SK-N-SH (cell line): Measurements from ENCODE around the gene AMIGO1. TPM values are rescaled to one million over a fixed set of nuclear protein-coding genes. Genes with fewer than 3 reads are reported as not detected.

Source experiments
- CTCF ChIA-PET: fragments of 300-600, 350-600 bp; formaldehyde crosslinking; extraction: SDS; loops from one replicate; lab custom pipeline; 2021; lab: Yijun Ruan, JAX
- POLR2A ChIA-PET: fragments of 350-600 bp; sonication (Branson Sonifier 250); formaldehyde crosslinking; extraction: SDS; loops from one replicate; lab custom pipeline; 2020; ENCODE audit warnings: antibody characterized with exemption, inconsistent platforms; lab: Yijun Ruan, JAX
- DNase-seq: peaks from one replicate; pipeline ENCODE4 v3.0.0; 2012
- H2AFZ ChIP-seq: fragments of 200-600 bp; sonication (generic); 2 replicates; pipeline ENCODE4 v1.8.1; 2016; ENCODE audit warnings: antibody characterized with exemption, mild to moderate bottlenecking, low read depth
- H3F3A ChIP-seq: fragments of 200-600 bp; sonication (generic); replicated peaks from 2 replicates; pipeline ENCODE3; 2016; ENCODE audit warnings: antibody characterized with exemption, mild to moderate bottlenecking; ENCODE audit not compliant: insufficient read depth
- H3K27ac ChIP-seq, 2 experiments: fragments of 200-500 bp in 1 of 2; fragments of 200-600 bp in 1 of 2; sonication (Bioruptor generic) in 1 of 2; sonication (generic), shearing (Covaris generic) in 1 of 2; 2 replicates each; pipeline versions ENCODE4 v1.5.1 to v1.6.1; 2014 to 2016; ENCODE audit warnings: low read depth in 2 of 2, inconsistent platforms in 1 of 2, low read length in 1 of 2, mild to moderate bottlenecking in 1 of 2, mixed read lengths in 1 of 2
- H3K27me3 ChIP-seq: fragments of 200-600 bp; sonication (generic), shearing (Covaris generic); 2 replicates; pipeline ENCODE4 v1.6.1; 2016; ENCODE audit warnings: mixed run types; ENCODE audit not compliant: insufficient read depth
- H3K36me3 ChIP-seq, 2 experiments: fragments of 200-500 bp in 1 of 2; fragments of 200-600 bp in 1 of 2; sonication (Bioruptor generic) in 1 of 2; sonication (generic) in 1 of 2; replicated peaks in 1 of 2; 2 replicates each; pipeline versions ENCODE3 to v1.5.1; 2014 to 2016; ENCODE audit warnings: low read length in 1 of 2, mild to moderate bottlenecking in 1 of 2; ENCODE audit not compliant: insufficient read depth in 2 of 2, control insufficient read depth in 1 of 2
- H3K4me1 ChIP-seq, 2 experiments: fragments of 200-500 bp in 1 of 2; fragments of 200-600 bp in 1 of 2; sonication (Bioruptor generic) in 1 of 2; sonication (generic), shearing (Covaris generic) in 1 of 2; 2 replicates each; pipeline versions ENCODE4 v1.5.1 to v1.6.1; 2014 to 2016; ENCODE audit warnings: low read depth in 1 of 2, low read length in 1 of 2, mixed run types in 1 of 2; ENCODE audit not compliant: insufficient read depth in 2 of 2, control insufficient read depth in 1 of 2
- H3K4me2 ChIP-seq: fragments of 200-600 bp; sonication (generic), shearing (Covaris generic); 2 replicates; pipeline ENCODE4 v1.6.1; 2017; ENCODE audit warnings: mixed run types
- H3K4me3 ChIP-seq, 2 experiments: fragments of 200-500 bp in 1 of 2; fragments of 200-600 bp in 1 of 2; sonication (Bioruptor generic) in 1 of 2; sonication (generic), shearing (Covaris generic) in 1 of 2; 2 replicates each; pipeline versions ENCODE4 v1.5.1 to v1.8.1; 2014 to 2016; ENCODE audit warnings: low read depth in 2 of 2, inconsistent platforms in 1 of 2, low read length in 1 of 2, mild to moderate bottlenecking in 1 of 2, mixed read lengths in 1 of 2, moderate library complexity in 1 of 2
- H3K79me2 ChIP-seq: fragments of 200-600 bp; sonication (generic); 2 replicates; pipeline ENCODE4 v1.8.1; 2017; ENCODE audit warnings: mild to moderate bottlenecking; ENCODE audit not compliant: insufficient read depth
- H3K9ac ChIP-seq: fragments of 200-600 bp; sonication (generic); 2 replicates; pipeline ENCODE4 v1.6.1; 2017; ENCODE audit warnings: mixed run types
- H3K9me2 ChIP-seq: fragments of 200-600 bp; sonication (generic); 2 replicates; pipeline ENCODE4 v1.6.1; 2017; ENCODE audit warnings: mixed run types
- H3K9me3 ChIP-seq: fragments of 200-600 bp; sonication (generic); 2 replicates; pipeline ENCODE4 v1.6.1; 2017; ENCODE audit warnings: mixed run types, mild to moderate bottlenecking, moderate library complexity
- H4K20me1 ChIP-seq: fragments of 200-600 bp; sonication (generic); 2 replicates; pipeline ENCODE4 v1.6.1; 2017; ENCODE audit warnings: mild to moderate bottlenecking, mixed run types; ENCODE audit not compliant: insufficient read depth
- CHD2 ChIP-seq: fragments of 150-350 bp; IDR thresholded peaks from 2 replicates; pipeline ENCODE4 v1.6.1; 2018; ENCODE audit warnings: low read length; ENCODE audit not compliant: partially characterized antibody
- IRF3 ChIP-seq: fragments of 150-350 bp; IDR thresholded peaks from 2 replicates; pipeline ENCODE4 v1.6.1; 2016; ENCODE audit warnings: mild to moderate bottlenecking, low read depth, low read length
- JUND ChIP-seq: IDR thresholded peaks from 2 replicates; pipeline ENCODE4 v1.4.0; 2012
- MXI1 ChIP-seq: IDR thresholded peaks from 2 replicates; pipeline ENCODE4 v1.6.1; 2012; ENCODE audit warnings: mild to moderate bottlenecking, low read depth, low read length, improper control_type of control experiment
- NRF1 ChIP-seq: IDR thresholded peaks from 2 replicates; pipeline ENCODE4 v1.6.1; 2012; ENCODE audit warnings: low read depth, mild to moderate bottlenecking, low read length
- REST ChIP-seq: IDR thresholded peaks from 2 replicates; pipeline ENCODE4 v1.6.1; 2012; ENCODE audit warnings: mild to moderate bottlenecking, low read depth, low read length, moderate library complexity
- TAF1 ChIP-seq: IDR thresholded peaks from 2 replicates; pipeline ENCODE4 v1.6.1; 2012; ENCODE audit warnings: low read depth, mild to moderate bottlenecking, low read length, moderate library complexity, borderline replicate concordance
- ZBTB33 ChIP-seq: IDR thresholded peaks from 2 replicates; pipeline ENCODE4 v1.4.0; 2012; ENCODE audit warnings: low read depth, borderline replicate concordance
- WGBS: methylation state at CpG from one replicate; pipeline ENCODE4 v1.1.6; 2017; ENCODE audit warnings: low lambda C conversion rate; 5-methylcytosine and 5-hydroxymethylcytosine counted together
- polyA plus RNA-seq, 3 experiments: library from polyadenylated mRNA; depleted of rRNA; stranded (reverse); fragments of >200 nt; gene quantifications; 2 replicates each; pipeline ENCODE4 v1.2.3, GENCODE V29; 2012
- TF ChIP-seq, protein P1 (sequence below): IDR thresholded peaks from 2 replicates; pipeline ENCODE4; 2012

Gene AMIGO1
- polyA plus RNA-seq, 1 of the 3 experiments (the other 2 are of a cell fraction): 0.95 TPM

DNA sequence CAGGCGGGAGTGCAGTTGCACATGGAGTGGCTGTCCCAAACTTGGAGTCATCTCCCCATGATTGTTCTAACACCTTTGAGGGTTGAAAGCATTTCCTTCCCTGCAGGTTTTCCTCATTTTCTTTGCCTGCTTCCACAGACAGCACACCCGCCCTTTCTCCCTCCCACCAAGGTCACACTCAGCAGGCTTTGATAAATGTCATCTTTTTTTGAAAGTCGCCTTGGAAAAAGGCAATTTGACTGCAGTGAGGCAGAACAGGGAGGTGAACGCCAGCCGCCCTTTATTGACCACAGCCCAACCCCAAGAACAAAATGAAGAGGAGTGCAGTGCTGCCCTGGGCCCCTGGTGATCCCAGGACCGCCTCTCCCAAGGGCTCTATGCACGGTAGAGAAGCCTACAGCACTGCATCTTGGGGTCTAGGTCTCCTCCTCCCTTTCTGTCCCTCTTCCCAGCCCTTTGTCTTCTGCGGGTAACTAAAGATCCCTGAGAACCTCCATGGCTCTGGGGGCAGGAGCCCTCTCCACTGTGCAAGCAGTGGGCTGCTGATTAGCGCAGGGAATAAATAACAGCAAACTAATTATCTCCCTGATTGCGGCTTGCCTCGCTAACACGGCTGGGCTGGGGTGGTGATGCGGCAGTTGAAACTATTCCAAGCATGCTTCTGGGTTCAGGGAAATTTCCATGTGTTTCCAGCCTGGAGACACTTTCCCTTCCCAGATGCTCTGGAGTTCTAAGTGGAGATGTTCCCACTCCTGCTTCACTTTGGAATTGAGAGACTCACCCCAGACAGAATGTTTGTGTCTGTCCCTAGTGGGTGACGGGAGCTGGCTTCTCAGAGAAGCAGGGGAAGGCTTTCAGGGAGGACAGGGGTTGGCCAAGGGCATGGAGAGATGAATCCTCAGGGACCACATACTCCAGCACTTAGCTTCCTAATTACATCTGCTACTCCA is 11.8 kb upstream of the AMIGO1 start:
- Histone ChIP-seq H3K9me2 (no peaks in the 10 kb centered on the region), H3K4me1 (peaks cover 0 to 8% of the 10 kb centered on the region in 2 experiments; a peak in 1 of 4 replicates), H4K20me1 (no peaks in the 10 kb centered on the region), H3K4me3 (no peak overlapping the region)
- DNase-seq: no peak
- WGBS: 64% methylated on average over 13 of the region's 14 CpGs
- TF ChIP-seq REST (no peak), IRF3 (no peak), NRF1 (no peak), JUND (no peak), CHD2 (no peak), ZBTB33 (no peak), TAF1 (no peak), MXI1 (no peak)
- TF ChIP-seq, protein P1, sequence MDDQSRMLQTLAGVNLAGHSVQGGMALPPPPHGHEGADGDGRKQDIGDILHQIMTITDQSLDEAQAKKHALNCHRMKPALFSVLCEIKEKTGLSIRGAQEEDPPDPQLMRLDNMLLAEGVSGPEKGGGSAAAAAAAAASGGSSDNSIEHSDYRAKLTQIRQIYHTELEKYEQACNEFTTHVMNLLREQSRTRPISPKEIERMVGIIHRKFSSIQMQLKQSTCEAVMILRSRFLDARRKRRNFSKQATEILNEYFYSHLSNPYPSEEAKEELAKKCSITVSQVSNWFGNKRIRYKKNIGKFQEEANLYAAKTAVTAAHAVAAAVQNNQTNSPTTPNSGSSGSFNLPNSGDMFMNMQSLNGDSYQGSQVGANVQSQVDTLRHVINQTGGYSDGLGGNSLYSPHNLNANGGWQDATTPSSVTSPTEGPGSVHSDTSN: no peak
- TF ChIP-seq, all 33 proteins: peak for 0
- H3K36me3 ChIP-seq: no peaks in the 10 kb centered on the region
- no peak overlapping the region for H2AFZ ChIP-seq
- H3K79me2 ChIP-seq: no peaks in the 10 kb centered on the region
- POLR2A ChIA-PET: no interaction called here
- H3K27me3 ChIP-seq: peaks cover 6% of the 10 kb centered on the region; the same call in 1 of the 2 replicates
- no peak overlapping the region for H3K9ac ChIP-seq
- no peaks in the 10 kb centered on the region for H3K9me3 ChIP-seq
- H3K27ac ChIP-seq: no peak overlapping the region
- no peak overlapping the region for H3K4me2 ChIP-seq
- CTCF ChIA-PET: interaction anchor here (0.9 to 40.2 kb wide), 5 partner anchors 11 to 29 kb away, joined by 3 to 1710 read pairs (median 35); partner anchors contain the start of genes AMIGO1, ATXN7L2, CYB561D1 and GPR61
- no peaks in the 10 kb centered on the region for H3F3A ChIP-seq
